Measurements from ENCODE around the gene PRDX5.
A peak's percentile ranks its signal among the peaks of the same experiment; 100 is the strongest.

GRCh38 chr11:64306563-64306875, 11.4 kb upstream of the PRDX5 start:
- TF ChIP-seq CTCF (IDR thresholded peaks at IDR 0.05; ENCODE audit: insufficient read depth, low read length) (no peak), POLR2AphosphoS5 (IDR thresholded peaks at IDR 0.05; ENCODE audit: low read depth) (peak; percentile 12; the same call in 1 of the 2 replicates), SPI1 (IDR thresholded peaks at IDR 0.05; ENCODE audit: borderline replicate concordance, low read depth) (no peak), GABPA (IDR thresholded peaks at IDR 0.05; ENCODE audit: low read depth) (no peak), REST (IDR thresholded peaks at IDR 0.05; ENCODE audit: insufficient replicate concordance, low read depth) (no peak)

Measured in HL-60 (cell line).